GM21825 (cell line): ENCODE measurements around the gene ANO7.

Experiments
- ATAC-seq: cut with Tn5 transposase; IDR thresholded peaks from one replicate; pipeline ENCODE4 v1.9.1; 2021; ENCODE audit warnings: mild to moderate bottlenecking, moderate library complexity; ENCODE audit not compliant: unreplicated experiment

The ANO7 gene

GRCh38 chr2:241242306-241242705 is 53.8 kb downstream of the ANO7 start:
- no peak for ATAC-seq

- no peak for ATAC-seq
These were observed 55.9 kb downstream of the ANO7 start for GRCh38 chr2:241244368-241244767.

GRCh38 chr2:241248289-241248688 is 59.8 kb downstream of the ANO7 start:
- no peak for ATAC-seq

- no peak for ATAC-seq
These were observed 60.4 kb downstream of the ANO7 start for GRCh38 chr2:241248897-241249296.

- ATAC-seq: no peak
These were observed 61.2 kb downstream of the ANO7 start for GRCh38 chr2:241249654-241250053.

- ATAC-seq: no peak
These were observed 64.5 kb downstream of the ANO7 start for GRCh38 chr2:241252778-241253475.

- no peak for ATAC-seq
These were observed 66.5 kb downstream of the ANO7 start for GRCh38 chr2:241254904-241255351.

- ATAC-seq: no peak
These were observed 67.2 kb downstream of the ANO7 start for GRCh38 chr2:241255542-241256167.

GRCh38 chr2:241256168-241256545 is 67.7 kb downstream of the ANO7 start:
- no peak for ATAC-seq

GRCh38 chr2:241257419-241258032 is 69.0 kb downstream of the ANO7 start:
- ATAC-seq: no peak

GRCh38 chr2:241258505-241259280 is 70.2 kb downstream of the ANO7 start:
- no peak for ATAC-seq

GRCh38 chr2:241260911-241261310 is 72.4 kb downstream of the ANO7 start:
- ATAC-seq: no peak

- ATAC-seq: no peak
These were observed 73.2 kb downstream of the ANO7 start for GRCh38 chr2:241261628-241262027.

GRCh38 chr2:241263061-241263460 is 74.6 kb downstream of the ANO7 start:
- no peak for ATAC-seq

GRCh38 chr2:241265506-241265905 is 77.0 kb downstream of the ANO7 start:
- no peak for ATAC-seq

GRCh38 chr2:241267249-241268067 is 79.0 kb downstream of the ANO7 start:
- no peak for ATAC-seq

GRCh38 chr2:241268306-241268705 is 79.8 kb downstream of the ANO7 start:
- no peak for ATAC-seq

GRCh38 chr2:241268716-241269445 is 80.4 kb downstream of the ANO7 start:
- ATAC-seq: no peak

GRCh38 chr2:241269707-241270520 is 81.4 kb downstream of the ANO7 start:
- ATAC-seq: no peak
